ENCODE data around the gene PRKN. TPM values are rescaled to one million over a fixed set of nuclear protein-coding genes. Genes with fewer than 3 reads are reported as not detected.

PRKN gene
- total RNA-seq, 4 donors from 2014 or later = 4.4 to 669 (median 10.5) TPM

GRCh38 chr6:162165479-162165878 lies 562.1 kb downstream of the PRKN start:
- TF ChIP-seq CTCF (IDR thresholded peaks at IDR 0.05) (no peak), POLR2A (IDR thresholded peaks at IDR 0.05) (no peak)
- no peaks in the 10 kb centered on the region for H3K9me3 ChIP-seq
- no peaks in the 10 kb centered on the region for H3K4me1 ChIP-seq
- no peaks in the 10 kb centered on the region for H3K27me3 ChIP-seq
- no peak for DNase-seq
- no peak overlapping the region for H3K4me3 ChIP-seq
- no peak overlapping the region for H3K27ac ChIP-seq
- no peaks in the 10 kb centered on the region for H3K36me3 ChIP-seq

GRCh38 chr6:162157167-162157870 lies 570.2 kb downstream of the PRKN start:
- TF ChIP-seq POLR2A (IDR thresholded peaks at IDR 0.05) (no peak), CTCF (IDR thresholded peaks at IDR 0.05) (no peak)
- Histone ChIP-seq H3K36me3 (no peaks in the 10 kb centered on the region), H3K27ac (no peak overlapping the region), H3K9me3 (no peaks in the 10 kb centered on the region), H3K27me3 (no peaks in the 10 kb centered on the region), H3K4me3 (no peak overlapping the region), H3K4me1 (no peaks in the 10 kb centered on the region)
- DNase-seq = no peak

GRCh38 chr6:162156146-162156545 lies 571.4 kb downstream of the PRKN start:
- H3K4me3 ChIP-seq = no peak overlapping the region
- TF ChIP-seq CTCF (IDR thresholded peaks at IDR 0.05) (no peak), POLR2A (IDR thresholded peaks at IDR 0.05) (no peak)
- H3K27ac ChIP-seq = no peak overlapping the region
- no peaks in the 10 kb centered on the region for H3K27me3 ChIP-seq
- DNase-seq = no peak
- H3K36me3 ChIP-seq = no peaks in the 10 kb centered on the region
- no peaks in the 10 kb centered on the region for H3K9me3 ChIP-seq
- H3K4me1 ChIP-seq = no peaks in the 10 kb centered on the region

- Histone ChIP-seq H3K27me3 (no peaks in the 10 kb centered on the region), H3K4me1 (no peaks in the 10 kb centered on the region), H3K9me3 (no peaks in the 10 kb centered on the region), H3K36me3 (no peaks in the 10 kb centered on the region), H3K27ac (no peak overlapping the region), H3K4me3 (no peak overlapping the region)
- no peak for DNase-seq
- TF ChIP-seq POLR2A (IDR thresholded peaks at IDR 0.05) (no peak), CTCF (IDR thresholded peaks at IDR 0.05) (no peak)
Measured at GRCh38 chr6:162154930-162155329, 572.6 kb downstream of the PRKN start.

- no peak for DNase-seq
Measured at GRCh38 chr6:162154001-162154400, 573.6 kb downstream of the PRKN start.

More at GRCh38 chr6:162154001-162154400, 573.6 kb downstream of the PRKN start:
- Histone ChIP-seq H3K27ac (no peak overlapping the region), H3K4me1 (no peaks in the 10 kb centered on the region), H3K36me3 (no peaks in the 10 kb centered on the region), H3K27me3 (no peaks in the 10 kb centered on the region), H3K4me3 (no peak overlapping the region), H3K9me3 (no peaks in the 10 kb centered on the region)
- TF ChIP-seq POLR2A (IDR thresholded peaks at IDR 0.05) = no peak
- TF ChIP-seq CTCF (IDR thresholded peaks at IDR 0.05) = no peak
